DND-41 (cell line): ENCODE results near the gene ABL2.

Experiments
- ATAC-seq: fragments of 200-7000 bp; cut with Tn5 transposase; 3 replicates; pipeline ENCODE4 v1.9.1; 2021; ENCODE audit warnings: low read depth; ENCODE audit not compliant: insufficient read depth
- DNase-seq: peaks from one replicate; pipeline ENCODE4 v3.0.0-alpha.2; 2020
- H2AFZ ChIP-seq: 2 replicates; pipeline ENCODE4 v1.6.0; 2012; ENCODE audit warnings: low read depth, low read length
- H3K27ac ChIP-seq: 2 replicates; pipeline ENCODE4 v1.5.1; 2012; ENCODE audit warnings: low read length, inconsistent platforms
- H3K27me3 ChIP-seq: fragments of 200-600 bp; sonication (generic); 2 replicates; pipeline ENCODE4 v1.6.0; 2012; ENCODE audit warnings: low read length, mild to moderate bottlenecking, inconsistent platforms; ENCODE audit not compliant: insufficient read depth, poor library complexity
- H3K36me3 ChIP-seq: 2 replicates; pipeline ENCODE4 v1.5.1; 2012; ENCODE audit warnings: low read length, inconsistent platforms; ENCODE audit not compliant: insufficient read depth
- H3K4me1 ChIP-seq: 2 replicates; pipeline ENCODE4 v1.5.1; 2012; ENCODE audit warnings: mild to moderate bottlenecking, low read length; ENCODE audit not compliant: insufficient read depth
- H3K4me2 ChIP-seq: 2 replicates; pipeline ENCODE4 v1.6.0; 2012; ENCODE audit warnings: mild to moderate bottlenecking, moderate library complexity, low read length, inconsistent platforms; ENCODE audit not compliant: insufficient read depth
- H3K4me3 ChIP-seq, 2 experiments: fragments of 200-600 bp in 1 of 2; shearing (Covaris generic) in 1 of 2; 2 replicates each; pipeline ENCODE4 v1.5.1; 2012 to 2016; ENCODE audit warnings: inconsistent platforms in 2 of 2, low read length in 2 of 2, mild to moderate bottlenecking in 2 of 2, low read depth in 1 of 2, moderate library complexity in 1 of 2
- H3K79me2 ChIP-seq: 2 replicates; pipeline ENCODE4 v1.6.0; 2012; ENCODE audit warnings: low read length, inconsistent platforms; ENCODE audit not compliant: insufficient read depth
- H3K9ac ChIP-seq: 2 replicates; pipeline ENCODE4 v1.6.0; 2012; ENCODE audit warnings: low read depth, mild to moderate bottlenecking, inconsistent platforms, low read length, moderate library complexity
- H3K9me3 ChIP-seq: 2 replicates; pipeline ENCODE4 v1.5.1; 2012; ENCODE audit warnings: low read length, moderate library complexity, mild to moderate bottlenecking, inconsistent platforms; ENCODE audit not compliant: insufficient read depth, severe bottlenecking
- H4K20me1 ChIP-seq: 2 replicates; pipeline ENCODE4 v1.6.0; 2012; ENCODE audit warnings: low read length; ENCODE audit not compliant: insufficient read depth
- CTCF ChIP-seq: IDR thresholded peaks from 2 replicates; pipeline ENCODE4 v1.5.1; 2012; ENCODE audit warnings: borderline replicate concordance, low read length, moderate library complexity, mild to moderate bottlenecking; ENCODE audit not compliant: poor library complexity, severe bottlenecking; ENCODE audit errors: extremely low read depth
- EZH2 ChIP-seq: IDR thresholded peaks from 3 replicates; pipeline ENCODE4 v1.6.1; 2012; ENCODE audit warnings: borderline replicate concordance, low read depth, mild to moderate bottlenecking, moderate library complexity, low read length, inconsistent platforms; ENCODE audit not compliant: severe bottlenecking

Gene ABL2

GRCh38 chr1:179184403-179184802 is 45.1 kb downstream of the ABL2 start:
- TF ChIP-seq CTCF (no peak), EZH2 (no peak)
- H2AFZ ChIP-seq, result no peak overlapping the region
- no peak overlapping the region for H3K9ac ChIP-seq
- H4K20me1 ChIP-seq, result peaks cover 3% of the 10 kb centered on the region; the same call in 1 of the 2 replicates
- 0 out of 2 replicates have a peak, but pooled peaks cover 5% of the 10 kb centered on the region for H3K79me2 ChIP-seq
- no peaks in the 10 kb centered on the region for H3K4me1 ChIP-seq
- no peak overlapping the region for H3K27ac ChIP-seq
- H3K4me3 ChIP-seq, result no peak overlapping the region
- DNase-seq (no peak), ATAC-seq (no peak)
- H3K9me3 ChIP-seq, result no peaks in the 10 kb centered on the region
- H3K36me3 ChIP-seq, result no peaks in the 10 kb centered on the region
- H3K4me2 ChIP-seq, result no peak overlapping the region
- no peaks in the 10 kb centered on the region for H3K27me3 ChIP-seq

DNA sequence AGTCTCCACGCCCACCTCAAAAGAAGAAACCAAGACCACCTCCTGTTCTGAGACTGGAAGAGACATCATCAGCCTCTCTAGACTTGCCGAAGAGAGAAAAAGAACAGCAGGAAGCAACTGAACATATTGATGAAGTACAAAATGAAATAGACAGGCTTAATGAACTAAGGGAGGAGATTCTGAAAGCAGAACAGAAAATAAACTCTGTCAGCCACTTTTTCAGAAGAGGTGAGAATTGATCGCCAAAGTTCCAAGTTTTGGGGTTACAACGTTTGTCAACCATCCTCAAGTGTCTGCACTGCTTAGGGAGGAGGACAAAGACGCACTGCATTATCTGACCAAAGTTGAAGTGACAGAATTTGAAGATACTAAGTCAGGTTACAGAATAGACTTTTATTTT is 45.6 kb downstream of the ABL2 start:
- ATAC-seq (no peak), DNase-seq (no peak)
- no peaks in the 10 kb centered on the region for H3K4me1 ChIP-seq
- H3K4me2 ChIP-seq, result no peak overlapping the region
- TF ChIP-seq CTCF (no peak), EZH2 (no peak)
- peaks cover 3% of the 10 kb centered on the region; the same call in 1 of the 2 replicates for H4K20me1 ChIP-seq
- no peaks in the 10 kb centered on the region for H3K27me3 ChIP-seq
- H3K9ac ChIP-seq, result no peak overlapping the region
- H3K4me3 ChIP-seq, result no peak overlapping the region
- no peak overlapping the region for H3K27ac ChIP-seq
- H3K36me3 ChIP-seq, result no peaks in the 10 kb centered on the region
- no peaks in the 10 kb centered on the region for H3K9me3 ChIP-seq
- H3K79me2 ChIP-seq, result 0 out of 2 replicates have a peak, but pooled peaks cover 5% of the 10 kb centered on the region
- no peak overlapping the region for H2AFZ ChIP-seq

- Histone ChIP-seq H3K4me2 (no peak overlapping the region), H3K9ac (no peak overlapping the region)
These were observed 50.5 kb downstream of the ABL2 start for GRCh38 chr1:179178950-179179349.

More at GRCh38 chr1:179178950-179179349, 50.5 kb downstream of the ABL2 start:
- Histone ChIP-seq H3K4me3 (no peak overlapping the region), H3K27me3 (no peaks in the 10 kb centered on the region), H3K4me1 (no peaks in the 10 kb centered on the region), H3K36me3 (no peaks in the 10 kb centered on the region), H3K79me2 (peaks cover 9% of the 10 kb centered on the region), H4K20me1 (peaks cover 6% of the 10 kb centered on the region; the same call in 1 of the 2 replicates), H3K9me3 (no peaks in the 10 kb centered on the region), H2AFZ (no peak overlapping the region), H3K27ac (no peak overlapping the region)
- DNase-seq, result no peak
- ATAC-seq, result no peak
- no peak for TF ChIP-seq CTCF
- no peak for TF ChIP-seq EZH2
